H1 (cell line): ENCODE data around the gene ARHGAP27. TPM values are rescaled to one million over a fixed set of nuclear protein-coding genes. Genes with fewer than 3 reads are reported as not detected.

ENCODE experiments used
- CTCF ChIA-PET: fragments of 300-600 bp; sonication (Branson Sonifier 250); formaldehyde crosslinking; loops from one replicate; lab custom pipeline; 2021; ENCODE audit not compliant: partially characterized antibody; lab: Charles Lee
- POLR2A ChIA-PET: fragments of 300-600 bp; sonication (Branson Sonifier 250); formaldehyde crosslinking; loops from one replicate; lab custom pipeline; 2021; ENCODE audit warnings: inconsistent platforms; ENCODE audit not compliant: partially characterized antibody; lab: Charles Lee
- DNase-seq, 2 experiments: peaks; one replicate each; pipeline versions ENCODE4 v3.0.0 to v3.0.0-alpha.2; 2010 to 2022; ENCODE audit warnings: low spot score in 2 of 2, low read depth in 1 of 2, mixed read lengths in 1 of 2
- FAIRE-seq: peaks from 2 replicates; lab custom pipeline; 2011; peaks lifted over from hg19 to GRCh38; lab: Jason Lieb, UNC
- H2AFZ ChIP-seq: 2 replicates; pipeline ENCODE4 v1.8.1; 2012; ENCODE audit warnings: low read length, inconsistent platforms
- H2AK5ac ChIP-seq: 2 replicates; pipeline ENCODE4 v1.6.1; 2013; ENCODE audit warnings: low read depth, low read length
- H2BK120ac ChIP-seq: replicated peaks from 2 replicates; pipeline ENCODE3; 2013; ENCODE audit warnings: low read depth, low read length, inconsistent platforms
- H2BK12ac ChIP-seq: 2 replicates; pipeline ENCODE4 v1.6.1; 2013; ENCODE audit warnings: low read depth, low read length
- H2BK15ac ChIP-seq: 2 replicates; pipeline ENCODE4 v1.6.1; 2013; ENCODE audit warnings: low read length
- H2BK20ac ChIP-seq: 2 replicates; pipeline ENCODE4 v1.6.1; 2013; ENCODE audit warnings: low read length
- H2BK5ac ChIP-seq: 2 replicates; pipeline ENCODE4 v1.6.1; 2013; ENCODE audit warnings: low read depth, low read length
- H3K14ac ChIP-seq: 2 replicates; pipeline ENCODE4 v1.6.1; 2013; ENCODE audit warnings: inconsistent platforms; ENCODE audit not compliant: insufficient read length
- H3K18ac ChIP-seq: 2 replicates; pipeline ENCODE4 v1.6.1; 2013; ENCODE audit warnings: low read length; ENCODE audit errors: extremely low read depth
- H3K23ac ChIP-seq: 2 replicates; pipeline ENCODE4 v1.6.1; 2013; ENCODE audit warnings: inconsistent platforms; ENCODE audit not compliant: insufficient read length
- H3K23me2 ChIP-seq: 2 replicates; pipeline ENCODE4 v1.6.1; 2013; ENCODE audit warnings: low read depth, low read length
- H3K27ac ChIP-seq: 2 replicates; pipeline ENCODE4 v1.6.1; 2011; ENCODE audit warnings: low read depth, low read length, inconsistent platforms
- H3K27me3 ChIP-seq, 4 experiments: replicated peaks in 1 of 4; 1 replicate in 1 of 4; 2 replicates in 3 of 4; pipeline versions ENCODE4 v1.6.1 to v1.8.1; 2011 to 2013; ENCODE audit warnings: low read length in 3 of 4, mild to moderate bottlenecking in 3 of 4, inconsistent platforms in 2 of 4, mixed read lengths in 2 of 4, moderate library complexity in 1 of 4; ENCODE audit not compliant: control insufficient read depth in 3 of 4, insufficient read depth in 3 of 4; ENCODE audit errors: extremely low read depth in 1 of 4
- H3K36me3 ChIP-seq, 4 experiments: 2 replicates each; pipeline versions ENCODE4 v1.6.1 to v1.8.1; 2011 to 2013; ENCODE audit warnings: mild to moderate bottlenecking in 4 of 4, low read length in 3 of 4, moderate library complexity in 2 of 4, control low read depth in 1 of 4, inconsistent platforms in 1 of 4; ENCODE audit not compliant: insufficient read depth in 4 of 4, control insufficient read depth in 2 of 4
- H3K4ac ChIP-seq: replicated peaks from 2 replicates; pipeline ENCODE3; 2013; ENCODE audit warnings: low read length, low read depth, mixed read lengths, inconsistent platforms; ENCODE audit not compliant: insufficient read length
- H3K4me1 ChIP-seq, 4 experiments: replicated peaks in 1 of 4; 1 replicate in 1 of 4; 2 replicates in 3 of 4; pipeline versions ENCODE4 v1.6.1 to v1.8.1; 2011 to 2013; ENCODE audit warnings: low read length in 3 of 4, inconsistent platforms in 2 of 4, mixed read lengths in 1 of 4; ENCODE audit not compliant: insufficient read depth in 4 of 4, control insufficient read depth in 3 of 4
- H3K4me2 ChIP-seq, 2 experiments: 2 replicates each; pipeline versions ENCODE4 v1.6.1 to v1.8.1; 2011 to 2013; ENCODE audit warnings: low read depth in 2 of 2, low read length in 2 of 2, control low read depth in 1 of 2, inconsistent platforms in 1 of 2, mild to moderate bottlenecking in 1 of 2; ENCODE audit not compliant: insufficient read depth in 1 of 2
- H3K4me3 ChIP-seq, 4 experiments: fragments of 200-600, 300-600 bp in 1 of 4; sonication (generic), shearing (Covaris generic), sonication (Bioruptor Twin) in 1 of 4; 2 replicates each; pipeline versions ENCODE4 v1.5.1 to v1.8.1; 2011 to 2016; ENCODE audit warnings: low read length in 4 of 4, low read depth in 3 of 4, control low read depth in 2 of 4, inconsistent platforms in 2 of 4, mild to moderate bottlenecking in 2 of 4, mixed read lengths in 1 of 4, moderate library complexity in 1 of 4; ENCODE audit not compliant: insufficient read depth in 2 of 4; ENCODE audit errors: extremely low read depth in 1 of 4
- H3K56ac ChIP-seq: replicated peaks from 2 replicates; pipeline ENCODE3; 2013; ENCODE audit warnings: low read depth, mild to moderate bottlenecking, mixed read lengths, low read length, inconsistent platforms; ENCODE audit not compliant: insufficient read length
- H3K79me1 ChIP-seq: 2 replicates; pipeline ENCODE4 v1.6.1; 2013; ENCODE audit warnings: low read depth, low read length, control low read depth
- H3K79me2 ChIP-seq, 2 experiments: 2 replicates each; pipeline versions ENCODE4 v1.6.1 to v1.8.1; 2012 to 2013; ENCODE audit warnings: low read length in 2 of 2, mild to moderate bottlenecking in 2 of 2, inconsistent platforms in 1 of 2; ENCODE audit not compliant: insufficient read depth in 2 of 2, control insufficient read depth in 1 of 2
- H3K9ac ChIP-seq, 4 experiments: replicated peaks in 1 of 4; 1 replicate in 1 of 4; 2 replicates in 3 of 4; pipeline versions ENCODE4 v1.6.1 to v1.8.1; 2011 to 2013; ENCODE audit warnings: low read depth in 3 of 4, low read length in 3 of 4, control low read depth in 2 of 4, mild to moderate bottlenecking in 2 of 4, moderate library complexity in 2 of 4, inconsistent platforms in 1 of 4; ENCODE audit errors: extremely low read depth in 1 of 4
- H3K9me3 ChIP-seq, 2 experiments: 2 replicates each; pipeline versions ENCODE4 v1.6.1 to v1.8.1; 2012 to 2013; ENCODE audit warnings: mild to moderate bottlenecking in 2 of 2, moderate library complexity in 2 of 2, control low read depth in 1 of 2, inconsistent platforms in 1 of 2, low read depth in 1 of 2, low read length in 1 of 2, mixed read lengths in 1 of 2; ENCODE audit not compliant: insufficient read depth in 2 of 2
- H4K20me1 ChIP-seq, 2 experiments: replicated peaks in 1 of 2; 2 replicates each; pipeline versions ENCODE3 to v1.8.1; 2011 to 2013; ENCODE audit warnings: inconsistent platforms in 2 of 2, low read length in 2 of 2, mild to moderate bottlenecking in 1 of 2; ENCODE audit not compliant: insufficient read depth in 2 of 2, control insufficient read depth in 1 of 2
- H4K5ac ChIP-seq: 2 replicates; pipeline ENCODE4 v1.6.1; 2013; ENCODE audit warnings: low read length, low read depth, mixed read lengths, inconsistent platforms; ENCODE audit not compliant: insufficient read length
- H4K8ac ChIP-seq: 2 replicates; pipeline ENCODE4 v1.8.0; 2013; ENCODE audit warnings: mild to moderate bottlenecking, moderate library complexity, low read length, inconsistent platforms; ENCODE audit not compliant: insufficient read depth; ENCODE audit errors: extremely low read depth
- H4K91ac ChIP-seq: replicated peaks from 2 replicates; pipeline ENCODE3; 2013; ENCODE audit warnings: low read length, mixed read lengths, inconsistent platforms; ENCODE audit not compliant: insufficient read length
- ATF2 ChIP-seq: IDR thresholded peaks from 2 replicates; pipeline ENCODE4 v1.6.1; 2012; ENCODE audit warnings: low read length, inconsistent platforms
- BACH1 ChIP-seq: IDR thresholded peaks from 2 replicates; pipeline ENCODE4 v1.6.1; 2012; ENCODE audit warnings: low read length, improper control_type of control experiment
- CBX5 ChIP-seq: fragments of 300-800, 300-1000 bp; sonication (generic); IDR thresholded peaks from 2 replicates; pipeline ENCODE4 v1.7.1; 2016; ENCODE audit warnings: antibody characterized with exemption, low read length, low read depth
- CHD2 ChIP-seq: IDR thresholded peaks from 2 replicates; pipeline ENCODE4 v1.6.1; 2012; ENCODE audit warnings: low read length, improper control_type of control experiment
- JUN ChIP-seq: IDR thresholded peaks from 2 replicates; pipeline ENCODE4 v1.6.1; 2011; ENCODE audit warnings: low read depth, mild to moderate bottlenecking, improper control_type of control experiment, low read length
- MAX ChIP-seq: IDR thresholded peaks from 2 replicates; pipeline ENCODE4 v1.6.1; 2012; ENCODE audit warnings: inconsistent platforms
- SIX5 ChIP-seq: IDR thresholded peaks from 2 replicates; pipeline ENCODE4 v1.6.1; 2011; ENCODE audit warnings: mild to moderate bottlenecking, low read depth, low read length
- TCF12 ChIP-seq: IDR thresholded peaks from 2 replicates; pipeline ENCODE4 v1.6.1; 2011; ENCODE audit warnings: low read depth, mild to moderate bottlenecking, low read length
- WGBS, 2 experiments: shearing (Covaris generic) in 1 of 2; methylation state at CpG; one replicate each; pipeline versions ENCODE4 v1.1.6 to v1.1.7; 2013 to 2015; ENCODE audit warnings: low lambda C conversion rate in 2 of 2, mixed read lengths in 2 of 2, inconsistent platforms in 1 of 2, low coverage in 1 of 2, missing lambda C conversion rate in 1 of 2; ENCODE audit not compliant: insufficient replicate concordance in 2 of 2, insufficient coverage in 1 of 2, insufficient read length in 1 of 2; ENCODE audit errors: extremely low coverage in 1 of 2, missing lambda C conversion rate in 1 of 2; 5-methylcytosine and 5-hydroxymethylcytosine counted together
- polyA plus RNA-seq, 7 experiments: library from polyadenylated mRNA; depleted of rRNA in 3 of 7; stranded (reverse) in 5 of 7; unstranded in 2 of 7; fragments of >200 nt in 5 of 7; fragments of 200-250 nt in 2 of 7; gene quantifications; 1 replicate in 5 of 7; 2 replicates in 1 of 7; 4 replicates in 1 of 7; pipeline versions ENCODE4 v1.2.1 to v1.2.3, GENCODE V29; 2011 to 2013; ENCODE audit warnings: missing spikeins in 2 of 7, mixed read lengths in 2 of 7
- total RNA-seq: library from RNA; stranded (reverse); fragmentation: NEBNext Ultra II Directional; extraction: Animal tissue kit (Norgen Biotek cat#: 25700); gene quantifications from 2 replicates; pipeline ENCODE4 v1.2.1, GENCODE V29; 2021
- TF ChIP-seq, protein P1 (sequence below): IDR thresholded peaks from 2 replicates; pipeline ENCODE4 v1.6.1; 2012; ENCODE audit warnings: inconsistent platforms

ARHGAP27 gene
- total and polyA plus RNA-seq, 2 of the 8 experiments (the other 6 are each of a cell fraction or from before 2014, with no cell fraction given): 11.6 to 13.1 TPM

DNA sequence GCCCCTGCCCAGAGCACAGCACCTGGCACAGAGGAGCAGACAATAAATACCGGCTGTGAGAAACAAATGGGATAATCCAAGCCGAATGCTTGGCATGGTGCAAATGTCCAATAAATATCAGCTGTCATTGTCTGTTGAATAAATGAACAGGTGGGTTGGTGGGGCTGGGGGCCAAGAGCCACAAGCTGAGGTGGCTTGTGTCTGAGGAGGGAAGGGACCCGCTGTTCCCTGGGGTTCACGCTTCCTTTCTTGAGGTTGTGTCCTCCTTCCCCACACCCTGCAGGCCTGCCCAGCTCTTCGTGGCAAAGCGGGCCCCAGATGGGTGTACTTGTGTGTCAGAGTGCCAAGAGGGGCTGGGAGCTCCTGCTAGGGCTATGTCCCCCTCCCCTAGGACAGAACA lies 38.6 kb downstream of the ARHGAP27 start:
- POLR2A ChIA-PET: interaction anchor here (0.6 to 1.5 kb wide), 4 partner anchors 24 to 133 kb away, joined by 3 to 6 read pairs (median 3); no protein-coding TSS in a partner anchor

More for the DNA sequence above, 38.6 kb downstream of the ARHGAP27 start:
- H2BK5ac ChIP-seq: no peak overlapping the region
- H3K79me2 ChIP-seq: no peaks in the 10 kb centered on the region
- H4K91ac ChIP-seq: no peak overlapping the region
- no peak overlapping the region for H3K4ac ChIP-seq
- no peak for DNase-seq
- peaks cover 0 to 2% (median 0%) of the 10 kb centered on the region in 4 experiments; a peak in 2 of 7 replicates for H3K27me3 ChIP-seq
- no peak overlapping the region for H3K27ac ChIP-seq
- H3K9ac ChIP-seq: no peak overlapping the region
- CTCF ChIA-PET: interaction anchor here (0.5 to 21.9 kb wide), 18 partner anchors 9 to 259 kb away, joined by 3 to 579 read pairs (median 7); partner anchors contain the start of genes ACBD4, ARHGAP27 and SPATA32
- H3K36me3 ChIP-seq: peaks cover 0 to 7% (median 0%) of the 10 kb centered on the region in 4 experiments; a peak in 1 of 8 replicates
- no peak overlapping the region for H3K18ac ChIP-seq
- no peak overlapping the region for H3K56ac ChIP-seq
- no peaks in the 10 kb centered on the region for H4K20me1 ChIP-seq
- H3K4me1 ChIP-seq: peaks cover 0 to 9% (median 6%) of the 10 kb centered on the region in 4 experiments; a peak in 5 of 7 replicates
- no peak overlapping the region for H4K8ac ChIP-seq
- H2BK120ac ChIP-seq: no peak overlapping the region
- no peaks in the 10 kb centered on the region for H3K79me1 ChIP-seq
- 91% methylated on average over 5 of the region's 6 CpGs; no CpG with 5 or more reads in 1 of the 2 experiments for WGBS, 2 experiments
- no peak overlapping the region for H3K4me3 ChIP-seq
- TF ChIP-seq ATF2: no peak
- TF ChIP-seq, protein P1, sequence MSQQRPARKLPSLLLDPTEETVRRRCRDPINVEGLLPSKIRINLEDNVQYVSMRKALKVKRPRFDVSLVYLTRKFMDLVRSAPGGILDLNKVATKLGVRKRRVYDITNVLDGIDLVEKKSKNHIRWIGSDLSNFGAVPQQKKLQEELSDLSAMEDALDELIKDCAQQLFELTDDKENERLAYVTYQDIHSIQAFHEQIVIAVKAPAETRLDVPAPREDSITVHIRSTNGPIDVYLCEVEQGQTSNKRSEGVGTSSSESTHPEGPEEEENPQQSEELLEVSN: no peak
- TF ChIP-seq CHD2: no peak
- TF ChIP-seq CBX5: no peak
- TF ChIP-seq MAX: no peak
- TF ChIP-seq TCF12: no peak
- no peak for TF ChIP-seq JUN
- TF ChIP-seq SIX5: no peak
- TF ChIP-seq BACH1: no peak
- no peak overlapping the region for H2AFZ ChIP-seq
- H3K23me2 ChIP-seq: no peaks in the 10 kb centered on the region; the same call in 1 of the 2 replicates
- no peak overlapping the region for H4K5ac ChIP-seq
- H2AK5ac ChIP-seq: 0 out of 2 replicates have a peak overlapping the region, but pooled peaks have one; percentile 30
- no peak overlapping the region for H2BK20ac ChIP-seq
- H3K23ac ChIP-seq: no peak overlapping the region
- H3K14ac ChIP-seq: no peak overlapping the region
- no peak overlapping the region for H2BK12ac ChIP-seq
- H2BK15ac ChIP-seq: no peak overlapping the region
- peaks cover 0 to 4% of the 10 kb centered on the region in 2 experiments; a peak in 1 of 4 replicates for H3K9me3 ChIP-seq
- no peak for FAIRE-seq
- no peak overlapping the region for H3K4me2 ChIP-seq
